Neural progenitor cell (in vitro differentiated cells): Measurements from ENCODE around the gene PCYOX1L. TPM values are rescaled to one million over a fixed set of nuclear protein-coding genes. Genes with fewer than 3 reads are reported as not detected.

Experiments used
- DNase-seq: peaks from one replicate; pipeline ENCODE4 v3.0.0-alpha.2; 2016; ENCODE audit warnings: low spot score
- H2AFZ ChIP-seq: fragments of 200-600 bp; sonication (generic); replicated peaks from 2 replicates; pipeline ENCODE4 v1.6.1; 2016; ENCODE audit warnings: antibody characterized with exemption
- H3F3A ChIP-seq: fragments of 200-600 bp; sonication (generic); 2 replicates; pipeline ENCODE4 v1.6.1; 2016; ENCODE audit warnings: antibody characterized with exemption, low read depth
- H3K27ac ChIP-seq: fragments of 200-600 bp; sonication (generic); 2 replicates; pipeline ENCODE4 v1.5.1; 2016; ENCODE audit warnings: mild to moderate bottlenecking
- H3K27me3 ChIP-seq: fragments of 200-600 bp; sonication (generic); 2 replicates; pipeline ENCODE4 v1.6.1; 2016; ENCODE audit warnings: mild to moderate bottlenecking, moderate library complexity
- H3K36me3 ChIP-seq: fragments of 200-600 bp; sonication (generic); 2 replicates; pipeline ENCODE4 v1.5.1; 2016
- H3K4me1 ChIP-seq: fragments of 200-600 bp; sonication (generic); 2 replicates; pipeline ENCODE4 v1.6.1; 2016; ENCODE audit warnings: mixed run types
- H3K4me2 ChIP-seq: fragments of 200-600 bp; sonication (generic); 2 replicates; pipeline ENCODE4 v1.6.1; 2016
- H3K4me3 ChIP-seq: fragments of 200-600 bp; sonication (generic); 2 replicates; pipeline ENCODE4 v1.5.1; 2016
- H3K79me2 ChIP-seq: fragments of 200-600 bp; sonication (generic); 2 replicates; pipeline ENCODE4 v1.6.1; 2016; ENCODE audit warnings: low read depth
- H3K9ac ChIP-seq: fragments of 200-600 bp; sonication (generic); 2 replicates; pipeline ENCODE4 v1.6.1; 2016
- H3K9me3 ChIP-seq: fragments of 200-600 bp; sonication (generic); 2 replicates; pipeline ENCODE4 v1.5.1; 2016; ENCODE audit warnings: low read depth
- H4K20me1 ChIP-seq: fragments of 200-600 bp; sonication (generic); 2 replicates; pipeline ENCODE4 v1.6.1; 2016; ENCODE audit warnings: low read depth
- H3K27ac Mint-ChIP-seq: 3 replicates; pipeline ENCODE4 v1.8.0; 2021; ENCODE audit warnings: mixed read lengths
- H3K27me3 Mint-ChIP-seq: 2 replicates; pipeline ENCODE4 v1.8.0; 2022; ENCODE audit warnings: low read depth, mild to moderate bottlenecking, inconsistent platforms, moderate library complexity, mixed read lengths; ENCODE audit not compliant: insufficient read depth
- H3K36me3 Mint-ChIP-seq: 3 replicates; pipeline ENCODE4 v1.8.0; 2021; ENCODE audit warnings: mixed read lengths
- H3K4me1 Mint-ChIP-seq: 3 replicates; pipeline ENCODE4 v1.8.0; 2021; ENCODE audit warnings: mixed read lengths
- H3K4me3 Mint-ChIP-seq: 3 replicates; pipeline ENCODE4 v1.8.0; 2021; ENCODE audit warnings: mild to moderate bottlenecking, moderate library complexity, mixed read lengths
- H3K9me3 Mint-ChIP-seq: 3 replicates; pipeline ENCODE4 v1.8.0; 2020; ENCODE audit warnings: mixed read lengths
- CTCF ChIP-seq: fragments of 200-600 bp; sonication (generic); IDR thresholded peaks from 2 replicates; pipeline ENCODE4 v1.5.1; 2017; ENCODE audit warnings: antibody characterized with exemption, mild to moderate bottlenecking
- EZH2 ChIP-seq: fragments of 200-600 bp; sonication (generic); IDR thresholded peaks from 2 replicates; pipeline ENCODE4 v1.6.1; 2017; ENCODE audit warnings: antibody characterized with exemption, mild to moderate bottlenecking, moderate library complexity
- EZH2phosphoT487 ChIP-seq: fragments of 200-600 bp; sonication (generic); IDR thresholded peaks from 2 replicates; pipeline ENCODE4 v1.6.1; 2017; ENCODE audit warnings: antibody characterized with exemption
- total RNA-seq: library from RNA; depleted of rRNA; stranded (reverse); fragments of >200 nt; gene quantifications from 2 replicates; pipeline ENCODE4 v1.2.3, GENCODE V29; 2015; ENCODE audit warnings: low replicate concordance

PCYOX1L gene
- total RNA-seq, 1 donor from 2014 or later: 16.4 TPM

GRCh38 chr5:149401051-149401450, 43.2 kb downstream of the PCYOX1L start:
- no peak overlapping the region for H3K27ac ChIP-seq
- no peak overlapping the region for H3K4me2 ChIP-seq
- H3K9me3 ChIP-seq: no peaks in the 10 kb centered on the region
- no peak overlapping the region for H3K9ac ChIP-seq
- DNase-seq: no peak
- TF ChIP-seq EZH2phosphoT487 (no peak), EZH2 (no peak), CTCF (no peak)
- H4K20me1 ChIP-seq: no peaks in the 10 kb centered on the region
- H3K4me1 ChIP-seq: peaks cover 8% of the 10 kb centered on the region
- no peaks in the 10 kb centered on the region for H3K9me3 Mint-ChIP-seq
- peaks cover 40% of the 10 kb centered on the region for H3K4me1 Mint-ChIP-seq
- no peaks in the 10 kb centered on the region for H3K79me2 ChIP-seq
- no peaks in the 10 kb centered on the region for H3F3A ChIP-seq
- H3K27ac Mint-ChIP-seq: peak overlapping the region; percentile 26
- H3K27me3 Mint-ChIP-seq: peaks cover 4% of the 10 kb centered on the region
- no peak overlapping the region for H3K4me3 ChIP-seq
- no peak overlapping the region for H2AFZ ChIP-seq
- no peaks in the 10 kb centered on the region for H3K36me3 Mint-ChIP-seq
- H3K4me3 Mint-ChIP-seq: no peak overlapping the region
- no peaks in the 10 kb centered on the region for H3K36me3 ChIP-seq
- no peaks in the 10 kb centered on the region for H3K27me3 ChIP-seq

DNA sequence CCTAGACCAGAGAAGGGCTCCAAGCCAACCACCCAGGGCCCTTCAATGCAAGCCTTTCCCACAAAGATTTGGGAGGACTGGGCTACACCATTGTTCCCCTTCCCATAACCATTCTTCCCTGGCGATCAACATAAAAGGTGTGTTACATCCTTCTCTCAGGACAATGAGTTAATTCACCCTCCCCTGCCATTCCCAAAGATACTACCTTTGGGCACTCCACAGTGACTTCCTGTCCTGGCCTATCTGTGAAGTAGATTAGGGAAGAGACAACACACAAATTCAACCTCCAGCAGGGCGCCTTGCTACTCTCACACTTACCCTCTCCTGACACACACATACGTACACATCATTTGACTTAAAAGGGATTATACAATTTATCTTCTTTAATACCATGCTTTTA, 44.4 kb downstream of the PCYOX1L start:
- Mint-ChIP-seq H3K27me3 (peaks cover 2% of the 10 kb centered on the region), H3K27ac (peak overlapping the region; percentile 30), H3K36me3 (no peaks in the 10 kb centered on the region), H3K4me3 (no peak overlapping the region), H3K9me3 (no peaks in the 10 kb centered on the region), H3K4me1 (peaks cover 50% of the 10 kb centered on the region)
- Histone ChIP-seq H4K20me1 (no peaks in the 10 kb centered on the region), H3F3A (no peaks in the 10 kb centered on the region), H2AFZ (no peak overlapping the region), H3K4me3 (no peak overlapping the region), H3K4me2 (no peak overlapping the region), H3K27ac (no peak overlapping the region), H3K36me3 (no peaks in the 10 kb centered on the region), H3K27me3 (no peaks in the 10 kb centered on the region), H3K9ac (no peak overlapping the region), H3K9me3 (no peaks in the 10 kb centered on the region), H3K79me2 (no peaks in the 10 kb centered on the region), H3K4me1 (peaks cover 20% of the 10 kb centered on the region)
- DNase-seq: no peak
- TF ChIP-seq EZH2phosphoT487 (no peak), CTCF (no peak), EZH2 (no peak)

DNA sequence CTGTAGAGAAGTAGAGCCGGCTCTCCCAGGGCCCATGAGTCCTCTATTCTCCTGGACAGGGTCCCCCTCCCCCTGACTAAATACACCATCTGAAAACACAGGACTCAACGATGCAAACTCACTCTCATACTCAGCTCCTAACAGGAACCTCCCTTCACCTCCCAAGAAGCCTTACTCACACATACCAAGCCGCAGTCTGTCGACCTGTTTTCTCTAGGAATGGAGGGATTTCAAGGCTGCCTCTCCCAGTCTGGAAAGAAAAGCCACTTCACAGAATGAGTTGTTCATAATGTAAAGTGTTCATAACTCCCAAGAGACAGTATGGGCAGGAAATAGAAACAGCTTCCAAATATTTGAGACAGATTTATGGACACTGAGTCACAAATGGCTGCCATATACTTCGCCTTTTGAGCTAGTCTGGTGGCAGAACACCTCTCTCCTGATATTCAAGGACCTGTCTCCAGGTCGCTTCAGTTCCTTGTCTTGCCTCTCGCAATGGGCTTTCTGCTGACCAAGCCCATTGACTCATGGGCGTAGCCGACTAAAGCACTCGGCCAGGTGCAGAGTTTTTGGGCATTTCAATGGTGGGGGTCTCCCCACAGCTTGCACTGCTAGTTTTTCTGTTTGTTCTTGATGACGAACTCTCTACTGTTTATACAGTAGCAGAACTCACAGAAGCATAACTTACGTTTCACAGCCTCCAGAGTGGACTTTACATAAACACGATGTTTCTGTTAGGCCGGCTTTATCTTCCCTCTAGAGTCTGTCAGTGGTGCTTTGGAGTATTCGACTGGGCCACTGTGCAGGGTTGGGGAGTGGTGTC, 46.3 kb downstream of the PCYOX1L start:
- H3K9ac ChIP-seq: no peak overlapping the region
- no peaks in the 10 kb centered on the region for H3K79me2 ChIP-seq
- Mint-ChIP-seq H3K27me3 (peaks cover 2% of the 10 kb centered on the region), H3K27ac (peak overlapping the region; percentile 51), H3K36me3 (no peaks in the 10 kb centered on the region), H3K4me1 (peaks cover 56% of the 10 kb centered on the region), H3K9me3 (no peaks in the 10 kb centered on the region), H3K4me3 (no peak overlapping the region)
- no peaks in the 10 kb centered on the region for H3F3A ChIP-seq
- H3K27me3 ChIP-seq: no peaks in the 10 kb centered on the region
- no peaks in the 10 kb centered on the region for H3K36me3 ChIP-seq
- no peak overlapping the region for H3K4me2 ChIP-seq
- no peaks in the 10 kb centered on the region for H4K20me1 ChIP-seq
- TF ChIP-seq EZH2phosphoT487 (no peak), CTCF (no peak), EZH2 (no peak)
- DNase-seq: no peak
- no peak overlapping the region for H3K27ac ChIP-seq
- H3K9me3 ChIP-seq: no peaks in the 10 kb centered on the region
- peaks cover 26% of the 10 kb centered on the region for H3K4me1 ChIP-seq
- H3K4me3 ChIP-seq: no peak overlapping the region
- no peak overlapping the region for H2AFZ ChIP-seq
